Parathyroid adenoma (tissue), 2 donors: Measurements from ENCODE around the gene MANF.

ENCODE experiments used
- H2AFZ ChIP-seq: fragments of 300-600 bp; sonication (generic); one replicate; pipeline ENCODE4 v1.7.0; 2017; ENCODE audit warnings: antibody characterized with exemption, mild to moderate bottlenecking
- H3K27ac ChIP-seq: fragments of 300-600 bp; sonication (generic); one replicate; pipeline ENCODE4 v1.7.0; 2017
- H3K27me3 ChIP-seq: fragments of 300-600 bp; sonication (generic); one replicate; pipeline ENCODE4 v1.7.0; 2017; ENCODE audit warnings: low read length; ENCODE audit not compliant: control insufficient read depth, insufficient read depth
- H3K36me3 ChIP-seq: fragments of 300-600 bp; sonication (generic); one replicate; pipeline ENCODE4 v1.7.0; 2017; ENCODE audit warnings: low read length; ENCODE audit not compliant: control insufficient read depth, insufficient read depth
- H3K4me1 ChIP-seq: fragments of 300-600 bp; sonication (generic); one replicate; pipeline ENCODE4 v1.7.0; 2017; ENCODE audit warnings: control low read depth
- H3K4me2 ChIP-seq: fragments of 300-600 bp; sonication (generic); one replicate; pipeline ENCODE4 v1.7.0; 2017; ENCODE audit warnings: low read length
- H3K4me3 ChIP-seq: fragments of 300-600 bp; sonication (generic); one replicate; pipeline ENCODE4 v1.7.0; 2017; ENCODE audit warnings: low read depth, low read length
- H3K79me2 ChIP-seq: fragments of 300-600 bp; sonication (generic); one replicate; pipeline ENCODE4 v1.7.0; 2017; ENCODE audit warnings: control low read depth
- H3K9ac ChIP-seq: fragments of 300-600 bp; sonication (generic); one replicate; pipeline ENCODE4 v1.7.0; 2017; ENCODE audit warnings: mild to moderate bottlenecking
- H3K9me3 ChIP-seq: fragments of 300-600 bp; sonication (generic); one replicate; pipeline ENCODE4 v1.7.0; 2017; ENCODE audit warnings: low read length; ENCODE audit not compliant: control insufficient read depth
- CTCF ChIP-seq: fragments of 300-600 bp; sonication (generic); IDR thresholded peaks from one replicate; pipeline ENCODE4 v1.7.0; 2017; ENCODE audit warnings: antibody characterized with exemption, mild to moderate bottlenecking
- donor health status: primary hyperparathyroidism.

Gene MANF

GRCh38 chr3:51397392-51397791 lies 12.3 kb downstream of the MANF start:
- Histone ChIP-seq H3K27ac (no peak overlapping the region), H3K4me1 (no peaks in the 10 kb centered on the region), H3K79me2 (peaks cover 16% of the 10 kb centered on the region), H3K36me3 (no peaks in the 10 kb centered on the region), H3K9me3 (no peaks in the 10 kb centered on the region), H3K27me3 (no peaks in the 10 kb centered on the region), H3K9ac (no peak overlapping the region), H2AFZ (no peak overlapping the region), H3K4me3 (no peak overlapping the region), H3K4me2 (no peak overlapping the region)
- TF ChIP-seq CTCF: no peak

DNA sequence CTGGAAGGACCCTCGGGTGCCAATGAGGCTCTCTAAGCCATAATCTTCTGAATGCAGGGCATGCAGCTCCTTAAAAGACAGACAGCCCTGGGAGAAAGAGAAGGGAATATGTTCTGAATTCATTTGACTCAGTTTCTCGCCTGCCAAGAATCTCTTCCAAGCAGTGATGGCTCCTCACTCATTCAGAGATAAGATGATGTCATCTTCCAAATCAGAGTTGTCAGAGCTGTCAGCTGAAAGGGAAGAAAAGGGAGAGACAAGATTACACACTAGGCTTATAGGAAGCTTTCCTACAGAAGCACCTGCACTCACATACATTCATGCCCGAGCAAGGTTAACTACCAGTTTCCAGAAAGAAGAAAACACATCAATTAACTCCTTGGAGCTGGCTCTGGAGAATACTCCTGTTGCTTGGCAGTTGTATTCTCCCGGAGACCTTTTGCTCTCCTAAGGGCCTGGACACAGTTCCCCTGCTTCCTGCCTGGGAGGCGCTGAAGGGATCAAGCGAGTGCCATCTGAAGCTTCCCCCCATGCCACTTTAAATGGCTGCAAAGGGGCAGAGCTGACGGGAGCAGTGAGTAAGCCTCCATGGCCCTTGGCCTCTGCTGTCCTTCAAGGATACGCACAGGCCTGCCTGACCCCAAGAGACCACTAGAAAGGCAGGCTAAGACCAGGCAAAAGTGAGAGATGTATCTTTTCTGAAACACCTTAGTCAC lies 13.7 kb downstream of the MANF start:
- no peak for TF ChIP-seq CTCF
- peaks cover 3% of the 10 kb centered on the region for H3K79me2 ChIP-seq
- no peak overlapping the region for H3K27ac ChIP-seq
- H3K36me3 ChIP-seq: no peaks in the 10 kb centered on the region
- no peaks in the 10 kb centered on the region for H3K4me1 ChIP-seq
- H3K27me3 ChIP-seq: no peaks in the 10 kb centered on the region
- no peak overlapping the region for H3K4me2 ChIP-seq
- H3K4me3 ChIP-seq: no peak overlapping the region
- H3K9me3 ChIP-seq: no peaks in the 10 kb centered on the region
- no peak overlapping the region for H2AFZ ChIP-seq
- H3K9ac ChIP-seq: no peak overlapping the region

DNA sequence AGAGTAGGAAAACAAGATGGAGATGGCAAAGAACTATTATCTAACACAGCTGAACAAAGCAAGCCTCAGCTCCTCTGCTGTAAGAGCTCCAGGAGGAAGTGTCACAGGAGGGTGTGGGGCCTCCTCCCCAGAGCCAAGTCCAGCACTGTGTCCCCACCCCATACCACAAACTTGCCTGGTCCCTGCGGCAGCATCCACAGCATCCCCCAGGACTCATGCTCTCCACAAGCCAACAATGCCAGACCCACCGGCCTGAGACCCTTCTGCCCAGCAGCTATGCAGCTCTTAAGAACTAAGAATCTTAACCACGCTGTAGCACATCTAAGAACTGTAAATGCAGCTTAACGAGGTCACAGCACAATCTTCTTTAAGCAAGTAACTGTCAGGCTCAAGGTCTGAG lies 15.1 kb downstream of the MANF start:
- Histone ChIP-seq H3K4me2 (no peak overlapping the region), H3K36me3 (no peaks in the 10 kb centered on the region), H3K79me2 (peaks cover 2% of the 10 kb centered on the region), H3K27ac (no peak overlapping the region), H3K9ac (no peak overlapping the region), H3K9me3 (no peaks in the 10 kb centered on the region), H3K4me3 (no peak overlapping the region), H3K27me3 (no peaks in the 10 kb centered on the region), H3K4me1 (no peaks in the 10 kb centered on the region), H2AFZ (no peak overlapping the region)
- TF ChIP-seq CTCF: no peak

- no peaks in the 10 kb centered on the region for H3K4me1 ChIP-seq
- H2AFZ ChIP-seq: no peak overlapping the region
- no peak overlapping the region for H3K4me2 ChIP-seq
- no peak overlapping the region for H3K27ac ChIP-seq
- no peaks in the 10 kb centered on the region for H3K9me3 ChIP-seq
- no peaks in the 10 kb centered on the region for H3K27me3 ChIP-seq
- no peak overlapping the region for H3K4me3 ChIP-seq
- H3K36me3 ChIP-seq: no peaks in the 10 kb centered on the region
- no peak overlapping the region for H3K9ac ChIP-seq
- no peak for TF ChIP-seq CTCF
- peaks cover 5% of the 10 kb centered on the region for H3K79me2 ChIP-seq
These were observed 16.6 kb downstream of the MANF start for GRCh38 chr3:51401735-51402134.

GRCh38 chr3:51403675-51404074 lies 18.6 kb downstream of the MANF start:
- Histone ChIP-seq H3K9ac (no peak overlapping the region), H3K4me2 (no peak overlapping the region), H3K9me3 (no peaks in the 10 kb centered on the region), H3K36me3 (no peaks in the 10 kb centered on the region), H3K27me3 (no peaks in the 10 kb centered on the region), H3K4me1 (no peaks in the 10 kb centered on the region), H3K27ac (no peak overlapping the region), H2AFZ (no peak overlapping the region), H3K79me2 (peaks cover 5% of the 10 kb centered on the region), H3K4me3 (no peak overlapping the region)
- TF ChIP-seq CTCF: no peak
